SU-DHL-6 (cell line): ENCODE measurements around the gene EREG.

Experiments used
- H2AFZ ChIP-seq: fragments of 200-600 bp; sonication (generic); 2 replicates; pipeline ENCODE4 v1.6.1; 2014; ENCODE audit warnings: low read depth, mild to moderate bottlenecking, moderate library complexity, mixed read lengths, antibody characterized with exemption, low read length; ENCODE audit not compliant: severe bottlenecking
- H3F3A ChIP-seq: fragments of 200-600 bp; shearing (Covaris generic); 2 replicates; pipeline ENCODE4 v1.6.0; 2016; ENCODE audit warnings: antibody characterized with exemption, mild to moderate bottlenecking; ENCODE audit not compliant: insufficient read depth
- H3K27ac ChIP-seq: fragments of 200-600 bp; sonication (generic); 2 replicates; pipeline ENCODE4 v1.5.1; 2016; ENCODE audit warnings: low read depth, mild to moderate bottlenecking, low read length, moderate library complexity, mixed read lengths
- H3K27me3 ChIP-seq: fragments of 200-600 bp; sonication (generic), shearing (Covaris generic); 2 replicates; pipeline ENCODE4 v1.6.0; 2014; ENCODE audit warnings: mild to moderate bottlenecking, low read length
- H3K36me3 ChIP-seq: fragments of 200-600 bp; sonication (generic); 2 replicates; pipeline ENCODE4 v1.6.1; 2014; ENCODE audit warnings: mild to moderate bottlenecking, low read length, mixed read lengths
- H3K4me2 ChIP-seq: fragments of 300-600, 200-600 bp; shearing (Covaris generic), sonication (generic); 2 replicates; pipeline ENCODE4 v1.6.0; 2014; ENCODE audit warnings: low read length, low read depth, mild to moderate bottlenecking; ENCODE audit not compliant: poor library complexity, severe bottlenecking
- H3K4me3 ChIP-seq: fragments of 200-600 bp; sonication (generic); 2 replicates; pipeline ENCODE4 v1.5.1; 2014; ENCODE audit warnings: antibody characterized with exemption, low read length, mild to moderate bottlenecking, mixed read lengths; ENCODE audit not compliant: insufficient read depth, poor library complexity, severe bottlenecking
- H3K79me2 ChIP-seq: fragments of 200-600 bp; sonication (generic); 2 replicates; pipeline ENCODE4 v1.6.1; 2014; ENCODE audit warnings: mild to moderate bottlenecking, low read length, moderate library complexity; ENCODE audit not compliant: insufficient read depth
- H3K9ac ChIP-seq: fragments of 200-600 bp; sonication (generic); 2 replicates; pipeline ENCODE4 v1.7.0; 2014; ENCODE audit warnings: mild to moderate bottlenecking, low read length
- H3K9me2 ChIP-seq: fragments of 200-600 bp; sonication (generic); replicated peaks from 2 replicates; pipeline ENCODE4 v1.6.1; 2014; ENCODE audit warnings: low read length; ENCODE audit not compliant: insufficient read depth
- H3K9me3 ChIP-seq: fragments of 200-600 bp; sonication (generic); 2 replicates; pipeline ENCODE4 v1.6.1; 2014; ENCODE audit warnings: low read length, mixed read lengths; ENCODE audit not compliant: insufficient read depth
- H4K20me1 ChIP-seq: fragments of 200-600 bp; sonication (generic); 2 replicates; pipeline ENCODE4 v1.6.1; 2014; ENCODE audit warnings: low read depth, mild to moderate bottlenecking, antibody characterized with exemption, low read length, moderate library complexity, mixed read lengths
- EZH2phosphoT487 ChIP-seq: fragments of 200-600 bp; sonication (generic), shearing (Covaris generic); conservative IDR thresholded peaks from 2 replicates; pipeline ENCODE4 v1.6.1; 2018; ENCODE audit warnings: mild to moderate bottlenecking, antibody characterized with exemption, low read length, moderate library complexity, mixed read lengths
- TF ChIP-seq, protein P1 (sequence below): fragments of 200-600 bp; sonication (generic); IDR thresholded peaks from one replicate; pipeline ENCODE4 v1.5.1; 2017; ENCODE audit warnings: antibody characterized with exemption, mild to moderate bottlenecking, low read length, moderate library complexity; ENCODE audit not compliant: insufficient read depth, poor library complexity, severe bottlenecking

EREG gene

DNA sequence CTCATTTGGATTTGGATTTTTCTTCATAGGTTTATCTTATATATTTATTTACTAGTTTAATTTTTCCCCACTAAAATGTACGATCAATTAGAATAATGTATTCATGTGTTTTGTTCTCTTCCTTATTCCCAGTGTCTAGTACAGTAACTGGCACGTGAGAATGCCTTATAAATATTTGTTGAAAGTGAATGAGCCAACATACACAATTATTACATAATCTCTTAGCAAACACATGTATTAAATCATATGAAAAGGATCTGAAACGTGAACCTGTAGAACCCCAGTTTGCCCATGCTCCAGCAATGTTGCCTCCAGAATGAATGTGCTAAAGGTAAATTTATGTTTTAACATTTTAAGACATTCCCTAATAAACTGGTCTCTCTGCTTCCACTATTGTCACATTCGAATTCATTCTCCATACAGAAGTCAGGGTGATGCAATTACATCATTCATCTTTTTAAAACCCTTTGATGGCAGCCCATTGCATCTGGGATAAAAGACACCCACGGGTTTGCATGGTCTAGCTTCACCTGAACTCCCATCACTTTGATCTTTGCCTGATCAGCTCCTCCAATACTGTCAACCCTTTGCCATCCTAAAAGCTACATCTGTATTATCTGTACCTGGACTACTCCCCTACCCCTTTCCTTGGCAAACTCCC, 49.3 kb downstream of the EREG start:
- Histone ChIP-seq H3K36me3 (no peaks in the 10 kb centered on the region), H3K9me2 (no peaks in the 10 kb centered on the region), H3K27me3 (no peaks in the 10 kb centered on the region), H3F3A (no peaks in the 10 kb centered on the region), H3K9me3 (no peaks in the 10 kb centered on the region), H4K20me1 (no peaks in the 10 kb centered on the region), H3K79me2 (no peaks in the 10 kb centered on the region), H2AFZ (no peak overlapping the region), H3K4me3 (no peak overlapping the region), H3K9ac (no peak overlapping the region), H3K27ac (no peak overlapping the region), H3K4me2 (no peak overlapping the region)
- TF ChIP-seq, protein P1, sequence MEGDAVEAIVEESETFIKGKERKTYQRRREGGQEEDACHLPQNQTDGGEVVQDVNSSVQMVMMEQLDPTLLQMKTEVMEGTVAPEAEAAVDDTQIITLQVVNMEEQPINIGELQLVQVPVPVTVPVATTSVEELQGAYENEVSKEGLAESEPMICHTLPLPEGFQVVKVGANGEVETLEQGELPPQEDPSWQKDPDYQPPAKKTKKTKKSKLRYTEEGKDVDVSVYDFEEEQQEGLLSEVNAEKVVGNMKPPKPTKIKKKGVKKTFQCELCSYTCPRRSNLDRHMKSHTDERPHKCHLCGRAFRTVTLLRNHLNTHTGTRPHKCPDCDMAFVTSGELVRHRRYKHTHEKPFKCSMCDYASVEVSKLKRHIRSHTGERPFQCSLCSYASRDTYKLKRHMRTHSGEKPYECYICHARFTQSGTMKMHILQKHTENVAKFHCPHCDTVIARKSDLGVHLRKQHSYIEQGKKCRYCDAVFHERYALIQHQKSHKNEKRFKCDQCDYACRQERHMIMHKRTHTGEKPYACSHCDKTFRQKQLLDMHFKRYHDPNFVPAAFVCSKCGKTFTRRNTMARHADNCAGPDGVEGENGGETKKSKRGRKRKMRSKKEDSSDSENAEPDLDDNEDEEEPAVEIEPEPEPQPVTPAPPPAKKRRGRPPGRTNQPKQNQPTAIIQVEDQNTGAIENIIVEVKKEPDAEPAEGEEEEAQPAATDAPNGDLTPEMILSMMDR = no peak
- TF ChIP-seq EZH2phosphoT487 = no peak

DNA sequence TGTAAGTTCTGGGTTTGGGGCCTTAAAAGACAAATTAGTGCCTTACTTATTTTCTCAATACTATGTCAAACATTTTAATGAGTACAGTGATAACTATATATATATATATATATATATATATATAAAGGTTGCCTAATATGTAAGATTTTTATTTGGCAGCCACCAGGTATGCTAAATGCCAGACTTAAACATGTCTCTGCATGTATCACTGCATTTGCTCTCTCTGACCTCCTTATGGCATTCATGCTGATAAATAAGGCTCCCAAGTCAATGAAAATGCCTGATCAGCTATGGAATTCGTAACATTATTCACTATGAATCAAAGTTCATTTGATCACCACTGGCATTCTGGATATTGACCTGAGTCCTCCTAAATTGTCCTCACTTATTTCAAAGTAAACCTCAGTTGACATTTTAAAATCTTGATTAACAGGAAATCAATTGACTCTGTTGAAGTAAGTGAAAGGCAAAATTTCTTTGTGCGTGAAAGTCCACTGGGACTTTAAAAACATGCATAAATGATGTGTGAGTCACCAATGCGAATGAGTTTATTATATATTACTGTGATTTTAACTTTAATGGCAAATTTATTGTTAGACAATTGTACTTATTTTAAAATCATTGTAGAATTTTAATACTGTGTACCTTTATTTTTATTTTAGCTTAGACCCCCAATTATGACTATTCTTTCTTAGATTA, 50.8 kb downstream of the EREG start:
- H2AFZ ChIP-seq = no peak overlapping the region

DNA sequence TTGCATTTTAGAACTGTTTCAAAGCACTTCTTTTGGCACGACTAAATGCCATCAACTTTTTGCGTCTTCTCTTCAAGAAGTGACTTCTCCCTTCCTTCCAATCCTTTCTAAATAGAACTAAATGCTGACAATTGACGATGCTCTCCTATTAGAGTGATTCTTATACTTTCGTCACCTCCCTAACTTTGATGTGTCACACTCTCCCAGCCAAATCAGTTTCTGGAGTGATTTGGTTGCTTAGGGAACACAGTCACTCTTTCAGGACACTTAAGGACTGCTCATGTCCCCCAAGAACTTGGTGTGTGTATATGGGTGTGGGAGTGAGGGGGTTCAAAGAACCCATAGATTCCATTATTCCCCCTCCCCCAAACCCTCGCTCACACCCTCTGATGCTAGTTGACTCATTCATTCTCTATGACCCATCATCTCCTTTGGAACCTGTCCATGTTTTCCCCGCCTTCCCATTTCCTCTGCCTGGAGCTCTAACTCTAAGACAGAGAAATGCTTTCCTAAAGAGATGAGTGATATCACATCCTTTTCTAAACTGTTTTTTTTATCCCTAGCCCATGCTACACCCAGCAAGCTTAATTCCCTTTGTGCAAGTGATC, 53.2 kb downstream of the EREG start:
- H2AFZ ChIP-seq = no peak overlapping the region
- no peaks in the 10 kb centered on the region for H3K9me3 ChIP-seq
- H3F3A ChIP-seq = no peaks in the 10 kb centered on the region
- no peak overlapping the region for H3K9ac ChIP-seq
- no peak overlapping the region for H3K27ac ChIP-seq
- no peak overlapping the region for H3K4me3 ChIP-seq
- no peaks in the 10 kb centered on the region for H3K27me3 ChIP-seq
- H3K4me2 ChIP-seq = no peak overlapping the region
- H3K79me2 ChIP-seq = no peaks in the 10 kb centered on the region
- no peaks in the 10 kb centered on the region for H4K20me1 ChIP-seq
- no peaks in the 10 kb centered on the region for H3K9me2 ChIP-seq
- TF ChIP-seq, protein P1 = no peak
- no peak for TF ChIP-seq EZH2phosphoT487
- no peaks in the 10 kb centered on the region for H3K36me3 ChIP-seq

More for the DNA sequence above, 50.8 kb downstream of the EREG start:
- H3K27ac ChIP-seq = no peak overlapping the region
- H3K9ac ChIP-seq = no peak overlapping the region
- H3K4me3 ChIP-seq = no peak overlapping the region
- H3F3A ChIP-seq = no peaks in the 10 kb centered on the region
- H3K9me2 ChIP-seq = no peaks in the 10 kb centered on the region
- H3K4me2 ChIP-seq = no peak overlapping the region
- H3K27me3 ChIP-seq = no peaks in the 10 kb centered on the region
- no peaks in the 10 kb centered on the region for H3K9me3 ChIP-seq
- H4K20me1 ChIP-seq = no peaks in the 10 kb centered on the region
- TF ChIP-seq, protein P1 = no peak
- TF ChIP-seq EZH2phosphoT487 = no peak
- no peaks in the 10 kb centered on the region for H3K79me2 ChIP-seq
- H3K36me3 ChIP-seq = no peaks in the 10 kb centered on the region
